ENCODE data around the gene FAXDC2. TPM values are rescaled to one million over a fixed set of nuclear protein-coding genes. Genes with fewer than 3 reads are reported as not detected.

FAXDC2 gene
- total and polyA plus RNA-seq, 10 of the 15 experiments (the other 5 are each of a cell fraction or from before 2014, with no cell fraction given) = 0.13 to 1.8 (median 0.35) TPM

DNA sequence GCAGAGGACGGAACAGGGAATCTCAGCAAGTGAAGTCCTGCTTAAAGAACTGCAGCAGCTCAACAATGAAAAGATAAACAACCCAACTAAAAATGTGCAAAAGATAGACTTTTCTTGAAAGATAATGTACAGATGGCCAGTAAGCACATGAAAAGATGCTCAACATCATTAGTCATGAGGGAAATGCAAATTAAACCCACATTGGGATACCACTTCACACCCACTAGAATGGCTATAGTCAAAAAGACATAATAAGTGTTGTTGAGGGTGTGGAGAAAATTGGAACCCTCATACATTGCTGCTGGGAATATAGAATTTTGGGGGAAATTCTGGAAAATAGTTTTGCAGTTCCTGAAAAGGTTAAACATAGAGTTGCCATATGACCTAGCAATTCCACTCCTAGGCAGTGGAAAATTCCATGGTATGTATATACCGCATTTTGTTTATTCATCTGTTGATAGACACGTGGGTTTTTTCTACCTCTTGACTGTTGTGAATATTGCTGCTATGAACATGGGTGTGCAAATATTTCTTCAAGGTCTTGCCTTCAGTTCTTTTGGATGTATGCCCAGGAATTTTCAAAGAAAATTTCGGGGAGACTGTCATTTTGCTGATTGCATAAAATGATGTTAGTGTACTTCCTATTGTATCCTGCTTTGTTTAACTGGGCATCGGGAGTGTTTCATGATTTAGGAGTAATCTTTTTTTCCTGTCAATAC, 15.2 kb upstream of the FAXDC2 start (continued):
- TF ChIP-seq ATF7 (IDR thresholded peaks at IDR 0.05; ENCODE audit: low read depth) (no peak), RAD21 (IDR thresholded peaks at IDR 0.05; ENCODE audit: insufficient read depth, low read depth, low read length) (no peak), HCFC1 (IDR thresholded peaks at IDR 0.05; ENCODE audit: low read length) (no peak), EP300 (IDR thresholded peaks at IDR 0.05; ENCODE audit: borderline replicate concordance in 1 of 2, control insufficient read depth in 1 of 2, low read depth in 2 of 2, low read length in 2 of 2) (no peak)

DNA sequence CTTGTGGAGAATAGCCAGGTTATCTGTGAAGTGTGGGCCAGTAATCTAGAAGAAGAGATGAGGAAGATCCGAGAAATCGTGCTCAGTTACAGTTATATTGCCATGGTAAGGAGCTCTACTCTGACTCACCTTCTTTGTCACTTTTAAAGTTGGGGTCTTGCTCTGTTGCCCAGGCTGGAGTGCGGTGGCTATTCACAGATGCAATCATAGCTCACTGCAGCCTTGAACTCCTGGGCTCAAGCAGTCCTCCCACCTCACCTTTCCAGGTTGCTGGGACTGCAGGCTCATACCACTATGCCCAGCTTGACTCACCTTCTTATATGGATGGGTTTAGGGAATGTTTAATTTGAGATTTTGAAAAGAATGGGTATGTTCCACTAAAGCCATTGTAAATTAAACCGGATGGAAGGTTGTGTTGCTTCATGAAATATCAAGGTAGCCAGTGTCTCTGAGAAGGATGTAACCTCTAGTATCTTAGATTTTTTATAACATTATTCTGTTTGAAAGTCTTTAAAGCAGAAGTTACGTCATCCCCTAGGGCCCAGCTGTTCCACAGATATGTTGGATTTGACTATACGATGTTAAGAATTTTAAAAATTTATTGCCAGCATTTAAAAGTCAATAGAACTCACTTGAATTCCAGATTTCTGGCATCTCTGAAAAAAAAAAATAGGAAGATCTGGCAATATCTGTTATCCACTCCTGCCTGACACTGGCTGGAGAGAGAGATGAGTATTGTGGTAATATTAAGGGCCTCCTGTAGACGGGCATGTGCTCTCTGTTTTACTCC, 13.1 kb upstream of the FAXDC2 start:
- BruUV-seq (replicated peaks) = no TSS peak
- no peak for TF ChIP-seq POU2F2 (IDR thresholded peaks at IDR 0.05; ENCODE audit: borderline replicate concordance, low read depth, low read length)
- TF ChIP-seq KAT2A (conservative IDR thresholded peaks at IDR 0.05; ENCODE audit: control insufficient read depth, low read depth, low read length) = no peak
- no peak for TF ChIP-seq SREBF2 (IDR thresholded peaks at IDR 0.05; ENCODE audit: low read length)
- TF ChIP-seq, protein P1, sequence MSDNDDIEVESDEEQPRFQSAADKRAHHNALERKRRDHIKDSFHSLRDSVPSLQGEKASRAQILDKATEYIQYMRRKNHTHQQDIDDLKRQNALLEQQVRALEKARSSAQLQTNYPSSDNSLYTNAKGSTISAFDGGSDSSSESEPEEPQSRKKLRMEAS (IDR thresholded peaks at IDR 0.05; ENCODE audit: low read depth, low read length) = no peak
- RAD21 ChIA-PET (ENCODE audit: unreplicated experiment) = no interaction called here
- no peak overlapping the region for H3K4me3 ChIP-seq
- H4K20me1 ChIP-seq (ENCODE audit: control insufficient read depth, insufficient read depth) = no peaks in the 10 kb centered on the region; the same call in 1 of the 2 replicates
- H3K27me3 ChIP-seq (replicated peaks in 1 of 2; ENCODE audit: control insufficient read depth in 2 of 2, insufficient read depth in 2 of 2, low read length in 1 of 2) = no peaks in the 10 kb centered on the region
- no peak overlapping the region for H2AFZ ChIP-seq (ENCODE audit: control insufficient read depth, low read depth, low read length)
- no peak overlapping the region for H3K27ac ChIP-seq (ENCODE audit: control insufficient read depth, insufficient read depth)
- POLR2A ChIA-PET = interaction anchor here (0.6 to 1.0 kb wide), 2 partner anchors 102 to 216 kb away, joined by 3 read pairs; no protein-coding TSS in a partner anchor
- WGBS (ENCODE audit: insufficient coverage, insufficient replicate concordance, low lambda C conversion rate, missing lambda C conversion rate) = 99% methylated on average over 7 of the region's 7 CpGs
- intact Hi-C loops (cut with micrococcal nuclease; ENCODE audit: unreplicated experiment) (loop anchor here (5.0 kb wide), 1 partner anchor 211 kb away; no protein-coding TSS in a partner anchor), in situ Hi-C loops (cut with MboI) (loop anchor here (5.0 kb wide), 1 partner anchor 111 kb away; no protein-coding TSS in a partner anchor)
- H3K36me3 ChIP-seq (ENCODE audit: control insufficient read depth in 2 of 2, insufficient read depth in 2 of 2, low read length in 1 of 2) = peaks cover 1 to 5% of the 10 kb centered on the region in 2 experiments
- SMC1A ChIA-PET (ENCODE audit: uncharacterized antibody, unreplicated experiment) = interaction anchor here (1.0 kb wide), 1 partner anchor 17 kb away, joined by 4 read pairs; no protein-coding TSS in a partner anchor
- FAIRE-seq (no peak), ATAC-seq (no peak), DNase-seq (ENCODE audit: low read depth, low spot score) (no peak)
- peaks cover 17% of the 10 kb centered on the region for H3K4me1 ChIP-seq (ENCODE audit: control insufficient read depth, insufficient read depth, low read length)
- CTCF ChIA-PET = interaction anchor here (0.8 to 1.6 kb wide), 3 partner anchors 43 to 213 kb away, joined by 3 to 4 read pairs (median 3); no protein-coding TSS in a partner anchor
- H3K9me3 ChIP-seq (replicated peaks; ENCODE audit: control insufficient read depth, insufficient read depth, low read length) = no peaks in the 10 kb centered on the region
- no peak overlapping the region for H3K9ac ChIP-seq (ENCODE audit: control insufficient read depth, insufficient read depth, low read length)
- H3K4me2 ChIP-seq (ENCODE audit: control insufficient read depth, insufficient read depth) = 0 out of 2 replicates have a peak overlapping the region, but pooled peaks have one; percentile 77
- H3K79me2 ChIP-seq (ENCODE audit: control insufficient read depth, insufficient read depth, low read length) = peaks cover 53% of the 10 kb centered on the region
